ENCODE data around the gene TNS4. TPM values are rescaled to one million over a fixed set of nuclear protein-coding genes. Genes with fewer than 3 reads are reported as not detected.

TNS4 gene
- total RNA-seq, 4 donors from 2014 or later = 413 to 1,865 (median 485) TPM

DNA sequence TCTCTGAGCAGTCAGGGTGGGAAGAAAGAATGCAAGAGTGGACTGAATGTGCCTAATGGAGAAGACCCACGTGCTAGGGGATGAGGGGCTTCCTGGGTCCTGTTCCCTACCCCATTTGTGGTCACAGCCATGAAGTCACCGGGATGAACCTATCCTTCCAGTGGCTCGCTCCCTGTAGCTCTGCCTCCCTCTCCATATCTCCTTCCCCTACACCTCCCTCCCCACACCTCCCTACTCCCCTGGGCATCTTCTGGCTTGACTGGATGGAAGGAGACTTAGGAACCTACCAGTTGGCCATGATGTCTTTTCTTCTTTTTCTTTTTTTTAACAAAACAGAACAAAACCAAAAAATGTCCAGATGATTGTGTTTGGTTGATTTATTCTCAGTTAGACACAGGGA, 44.1 kb downstream of the TNS4 start:
- intact Hi-C loops (cut with DNase I; ENCODE audit: low total_unique reads) = no loop called here
- no peak overlapping the region for H3K4me3 ChIP-seq (ENCODE audit: low read depth, poor library complexity, severe bottlenecking)
- 83 to 86% methylated on average over 3 of the region's 3 CpGs for WGBS, 2 donors
- TF ChIP-seq, protein P1, sequence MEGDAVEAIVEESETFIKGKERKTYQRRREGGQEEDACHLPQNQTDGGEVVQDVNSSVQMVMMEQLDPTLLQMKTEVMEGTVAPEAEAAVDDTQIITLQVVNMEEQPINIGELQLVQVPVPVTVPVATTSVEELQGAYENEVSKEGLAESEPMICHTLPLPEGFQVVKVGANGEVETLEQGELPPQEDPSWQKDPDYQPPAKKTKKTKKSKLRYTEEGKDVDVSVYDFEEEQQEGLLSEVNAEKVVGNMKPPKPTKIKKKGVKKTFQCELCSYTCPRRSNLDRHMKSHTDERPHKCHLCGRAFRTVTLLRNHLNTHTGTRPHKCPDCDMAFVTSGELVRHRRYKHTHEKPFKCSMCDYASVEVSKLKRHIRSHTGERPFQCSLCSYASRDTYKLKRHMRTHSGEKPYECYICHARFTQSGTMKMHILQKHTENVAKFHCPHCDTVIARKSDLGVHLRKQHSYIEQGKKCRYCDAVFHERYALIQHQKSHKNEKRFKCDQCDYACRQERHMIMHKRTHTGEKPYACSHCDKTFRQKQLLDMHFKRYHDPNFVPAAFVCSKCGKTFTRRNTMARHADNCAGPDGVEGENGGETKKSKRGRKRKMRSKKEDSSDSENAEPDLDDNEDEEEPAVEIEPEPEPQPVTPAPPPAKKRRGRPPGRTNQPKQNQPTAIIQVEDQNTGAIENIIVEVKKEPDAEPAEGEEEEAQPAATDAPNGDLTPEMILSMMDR (IDR thresholded peaks at IDR 0.05) = no peak
- no peak for TF ChIP-seq POLR2A (IDR thresholded peaks at IDR 0.05)
- no peak for DNase-seq (ENCODE audit: low spot score in 2 of 2)

DNA sequence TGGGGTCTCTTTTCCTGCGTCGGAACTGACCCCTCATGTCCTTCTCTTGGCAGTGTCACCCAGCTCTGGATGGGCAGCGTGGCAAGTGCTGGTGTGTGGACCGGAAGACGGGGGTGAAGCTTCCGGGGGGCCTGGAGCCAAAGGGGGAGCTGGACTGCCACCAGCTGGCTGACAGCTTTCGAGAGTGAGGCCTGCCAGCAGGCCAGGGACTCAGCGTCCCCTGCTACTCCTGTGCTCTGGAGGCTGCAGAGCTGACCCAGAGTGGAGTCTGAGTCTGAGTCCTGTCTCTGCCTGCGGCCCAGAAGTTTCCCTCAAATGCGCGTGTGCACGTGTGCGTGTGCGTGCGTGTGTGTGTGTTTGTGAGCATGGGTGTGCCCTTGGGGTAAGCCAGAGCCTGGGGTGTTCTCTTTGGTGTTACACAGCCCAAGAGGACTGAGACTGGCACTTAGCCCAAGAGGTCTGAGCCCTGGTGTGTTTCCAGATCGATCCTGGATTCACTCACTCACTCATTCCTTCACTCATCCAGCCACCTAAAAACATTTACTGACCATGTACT, 44.9 kb downstream of the TNS4 start:
- H3K4me3 ChIP-seq (ENCODE audit: low read depth, poor library complexity, severe bottlenecking) = no peak overlapping the region
- no peak for DNase-seq (ENCODE audit: low spot score in 2 of 2)
- intact Hi-C loops (cut with DNase I; ENCODE audit: low total_unique reads) = no loop called here
- whole genome bisulfite sequencing, 2 donors = 62 to 77% methylated on average over 12 to 15 of the region's 16 CpGs
- TF ChIP-seq POLR2A (IDR thresholded peaks at IDR 0.05) = no peak
- TF ChIP-seq, protein P1 (IDR thresholded peaks at IDR 0.05) = no peak

DNA sequence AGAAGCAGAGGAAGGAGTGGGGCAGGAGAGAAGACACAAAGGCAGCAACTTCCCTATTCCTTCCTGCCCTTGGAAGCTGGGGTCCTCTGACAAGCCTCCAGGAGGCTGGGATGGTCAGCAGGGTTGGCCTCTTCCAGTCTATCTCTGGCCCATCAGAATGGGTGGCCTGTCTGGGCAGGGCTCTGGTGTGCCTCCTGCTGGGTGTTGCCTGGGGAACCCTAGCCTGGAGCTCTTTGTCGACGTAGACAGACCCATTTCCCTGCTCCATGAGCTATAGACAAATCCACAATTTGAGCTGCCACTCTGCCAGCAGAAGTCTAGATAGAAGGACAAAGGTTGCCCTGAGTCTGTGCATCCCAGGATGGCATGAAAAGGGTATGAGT, 46.8 kb downstream of the TNS4 start:
- no peak overlapping the region for H3K4me3 ChIP-seq (ENCODE audit: low read depth, poor library complexity, severe bottlenecking)
- TF ChIP-seq, protein P1 (IDR thresholded peaks at IDR 0.05) = no peak
- TF ChIP-seq POLR2A (IDR thresholded peaks at IDR 0.05) = no peak
- WGBS, 2 donors = 55 to 60% methylated on average over 2 of the region's 2 CpGs
- no peak for DNase-seq (ENCODE audit: low spot score in 2 of 2)
- intact Hi-C loops (cut with DNase I; ENCODE audit: low total_unique reads) = no loop called here

DNA sequence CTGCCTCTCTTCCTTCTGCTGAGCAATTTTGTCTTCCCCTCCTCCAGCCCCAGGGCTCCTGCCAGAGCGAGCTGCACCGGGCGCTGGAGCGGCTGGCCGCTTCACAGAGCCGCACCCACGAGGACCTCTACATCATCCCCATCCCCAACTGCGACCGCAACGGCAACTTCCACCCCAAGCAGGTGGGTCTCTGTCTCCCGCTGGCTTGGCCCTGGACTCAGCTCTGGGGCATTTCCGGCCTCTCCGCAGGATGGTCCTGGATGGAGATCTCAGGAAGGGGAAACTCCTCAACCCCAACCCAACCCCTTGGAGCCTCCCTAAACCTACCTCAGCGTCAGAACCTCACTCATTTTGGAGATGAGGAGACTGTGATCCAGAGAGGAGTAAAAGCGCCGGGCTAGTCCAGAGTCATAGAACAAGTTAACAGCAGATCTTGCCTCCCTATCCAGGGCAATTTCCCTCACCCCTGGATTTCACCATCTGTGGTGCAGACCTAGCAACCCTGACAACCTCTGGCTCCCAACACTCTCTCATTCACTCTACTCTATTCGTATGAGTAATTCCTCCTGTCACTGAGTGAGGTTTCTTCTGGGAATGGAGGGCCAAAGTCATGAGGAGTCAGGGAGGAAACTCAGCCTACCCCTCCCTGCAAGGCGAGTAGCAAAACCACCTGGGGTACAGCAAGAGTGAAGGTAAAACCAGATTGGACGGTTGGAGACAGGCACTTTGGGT, 47.4 kb downstream of the TNS4 start:
- intact Hi-C loops (cut with DNase I; ENCODE audit: low total_unique reads) = no loop called here
- WGBS, 2 donors = 84 to 89% methylated on average over 19 of the region's 19 CpGs
- no peak overlapping the region for H3K4me3 ChIP-seq (ENCODE audit: low read depth, poor library complexity, severe bottlenecking)
- no peak for DNase-seq (ENCODE audit: low spot score in 2 of 2)
- no peak for TF ChIP-seq POLR2A (IDR thresholded peaks at IDR 0.05)
- TF ChIP-seq, protein P1 (IDR thresholded peaks at IDR 0.05) = no peak

DNA sequence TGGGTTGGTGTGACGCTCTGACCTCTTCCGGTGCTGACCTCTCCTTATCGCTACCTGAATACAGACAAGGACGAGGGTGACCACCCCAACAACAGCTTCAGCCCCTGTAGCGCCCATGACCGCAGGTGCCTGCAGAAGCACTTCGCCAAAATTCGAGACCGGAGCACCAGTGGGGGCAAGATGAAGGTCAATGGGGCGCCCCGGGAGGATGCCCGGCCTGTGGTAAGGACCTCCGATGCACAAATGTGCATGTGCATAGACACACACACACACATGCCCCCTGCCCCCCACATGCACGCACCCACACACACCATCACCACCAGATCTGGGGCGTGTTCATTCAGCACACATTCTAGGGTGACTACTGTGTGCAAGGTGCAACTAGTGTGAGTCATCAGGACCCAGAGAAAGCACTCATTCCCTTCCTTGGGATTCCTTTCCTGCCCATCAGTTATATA, 48.5 kb downstream of the TNS4 start:
- TF ChIP-seq, protein P1 (IDR thresholded peaks at IDR 0.05) = no peak
- no peak for TF ChIP-seq POLR2A (IDR thresholded peaks at IDR 0.05)
- H3K4me3 ChIP-seq (ENCODE audit: low read depth, poor library complexity, severe bottlenecking) = no peak overlapping the region
- intact Hi-C loops (cut with DNase I; ENCODE audit: low total_unique reads) = no loop called here
- no peak for DNase-seq (ENCODE audit: low spot score in 2 of 2)
- WGBS, 2 donors = 86 to 88% methylated on average over 15 of the region's 15 CpGs

Data from lower leg skin (tissue), 4 donors.